SK-N-SH treated with all-trans-retinoic acid at 6 μM for 48 hours (cell line): ENCODE results near the gene AGAP1.

Source experiments
- ARNTL ChIP-seq: fragments of 450-650 bp; formaldehyde crosslinking; IDR thresholded peaks from 2 replicates; pipeline ENCODE4 v1.5.0; 2020; ENCODE audit warnings: low read depth, mild to moderate bottlenecking, moderate library complexity, borderline replicate concordance
- CSDC2 ChIP-seq: fragments of 250-450 bp; sonication (Bioruptor Pico); IDR thresholded peaks from 2 replicates; pipeline ENCODE4 v1.5.0; 2020; ENCODE audit warnings: mild to moderate bottlenecking, moderate library complexity
- ESRRG ChIP-seq: fragments of 250-450 bp; sonication (Bioruptor Pico); IDR thresholded peaks from 2 replicates; pipeline ENCODE4 v1.6.1; 2021; ENCODE audit warnings: mild to moderate bottlenecking
- ISL1 ChIP-seq: fragments of 250-450 bp; sonication (Bioruptor Pico); IDR thresholded peaks from 2 replicates; pipeline ENCODE4 v2.1.2; 2022; ENCODE audit warnings: mild to moderate bottlenecking, moderate library complexity
- OSR1 ChIP-seq: fragments of 250-450 bp; sonication (Bioruptor Pico); IDR thresholded peaks from 2 replicates; pipeline ENCODE4 v1.8.0; 2022; ENCODE audit warnings: moderate library complexity, mild to moderate bottlenecking, inconsistent platforms
- SNAI2 ChIP-seq: fragments of 250-450 bp; sonication (Bioruptor Pico); IDR thresholded peaks from 2 replicates; pipeline ENCODE4 v1.5.0; 2020; ENCODE audit warnings: mild to moderate bottlenecking, moderate library complexity
- ZC3H10 ChIP-seq: fragments of 250-450 bp; sonication (Bioruptor Pico); IDR thresholded peaks from 2 replicates; pipeline ENCODE4 v1.5.1; 2021; ENCODE audit warnings: mild to moderate bottlenecking, moderate library complexity
- ZFP3 ChIP-seq: fragments of 250-450 bp; sonication (Bioruptor Pico); IDR thresholded peaks from 2 replicates; pipeline ENCODE4 v1.5.0; 2020; ENCODE audit warnings: mild to moderate bottlenecking, moderate library complexity
- ZNF565 ChIP-seq: fragments of 450-650 bp; formaldehyde crosslinking; conservative IDR thresholded peaks from 2 replicates; pipeline ENCODE4 v1.5.0; 2020; ENCODE audit warnings: low read depth, mild to moderate bottlenecking, moderate library complexity
- ZNF70 ChIP-seq: fragments of 450-650 bp; formaldehyde crosslinking; IDR thresholded peaks from 2 replicates; pipeline ENCODE4 v1.5.0; 2020; ENCODE audit warnings: mild to moderate bottlenecking, moderate library complexity
- TF ChIP-seq, protein P1 (sequence below): fragments of 250-450 bp; sonication (Bioruptor Pico); IDR thresholded peaks from 2 replicates; pipeline ENCODE4 v1.5.1; 2020; ENCODE audit warnings: low read depth, mild to moderate bottlenecking, moderate library complexity
- TF ChIP-seq, protein P2 (sequence below): fragments of 250-450 bp; sonication (Bioruptor Pico); IDR thresholded peaks from 2 replicates; pipeline ENCODE4 v1.8.0; 2020; ENCODE audit warnings: mild to moderate bottlenecking, moderate library complexity, borderline replicate concordance
- TF ChIP-seq, protein P3 (sequence below): fragments of 250-450 bp; sonication (Bioruptor Pico); IDR thresholded peaks from 2 replicates; pipeline ENCODE4 v1.8.0; 2021; ENCODE audit warnings: low read depth, mild to moderate bottlenecking, moderate library complexity, borderline replicate concordance

DNA sequence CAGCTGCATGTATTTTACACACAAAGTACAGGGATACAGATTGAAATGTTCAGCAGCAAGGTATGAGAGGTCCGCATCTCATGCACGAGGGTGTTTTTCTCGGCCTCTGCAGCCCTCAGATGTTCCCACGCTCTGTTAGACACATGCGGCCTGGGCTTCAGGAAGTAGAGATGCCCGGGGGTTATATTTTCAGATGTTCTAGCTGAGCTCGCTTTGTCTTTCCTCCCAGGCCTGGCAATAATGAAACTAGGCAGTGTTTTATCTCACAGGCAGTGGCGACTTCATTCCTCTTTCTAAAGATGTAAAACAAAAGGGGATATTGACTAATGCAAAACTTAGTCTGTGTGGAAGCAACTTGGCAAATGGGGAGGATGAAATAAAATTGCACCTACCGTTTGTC, 483.6 kb downstream of the AGAP1 start:
- TF ChIP-seq ZFP3 (no peak), SNAI2 (CRISPR knock-in tag) (no peak), ZNF565 (CRISPR knock-in tag) (no peak), ESRRG (CRISPR knock-in tag) (no peak), ISL1 (no peak), CSDC2 (CRISPR knock-in tag) (no peak), OSR1 (CRISPR knock-in tag) (no peak), ZNF70 (no peak), ZC3H10 (CRISPR knock-in tag) (no peak), ARNTL (CRISPR knock-in tag) (no peak)
- TF ChIP-seq, protein P1, sequence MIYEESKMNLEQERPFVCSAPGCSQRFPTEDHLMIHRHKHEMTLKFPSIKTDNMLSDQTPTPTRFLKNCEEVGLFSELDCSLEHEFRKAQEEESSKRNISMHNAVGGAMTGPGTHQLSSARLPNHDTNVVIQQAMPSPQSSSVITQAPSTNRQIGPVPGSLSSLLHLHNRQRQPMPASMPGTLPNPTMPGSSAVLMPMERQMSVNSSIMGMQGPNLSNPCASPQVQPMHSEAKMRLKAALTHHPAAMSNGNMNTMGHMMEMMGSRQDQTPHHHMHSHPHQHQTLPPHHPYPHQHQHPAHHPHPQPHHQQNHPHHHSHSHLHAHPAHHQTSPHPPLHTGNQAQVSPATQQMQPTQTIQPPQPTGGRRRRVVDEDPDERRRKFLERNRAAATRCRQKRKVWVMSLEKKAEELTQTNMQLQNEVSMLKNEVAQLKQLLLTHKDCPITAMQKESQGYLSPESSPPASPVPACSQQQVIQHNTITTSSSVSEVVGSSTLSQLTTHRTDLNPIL (CRISPR knock-in tag) = no peak
- TF ChIP-seq, protein P2, sequence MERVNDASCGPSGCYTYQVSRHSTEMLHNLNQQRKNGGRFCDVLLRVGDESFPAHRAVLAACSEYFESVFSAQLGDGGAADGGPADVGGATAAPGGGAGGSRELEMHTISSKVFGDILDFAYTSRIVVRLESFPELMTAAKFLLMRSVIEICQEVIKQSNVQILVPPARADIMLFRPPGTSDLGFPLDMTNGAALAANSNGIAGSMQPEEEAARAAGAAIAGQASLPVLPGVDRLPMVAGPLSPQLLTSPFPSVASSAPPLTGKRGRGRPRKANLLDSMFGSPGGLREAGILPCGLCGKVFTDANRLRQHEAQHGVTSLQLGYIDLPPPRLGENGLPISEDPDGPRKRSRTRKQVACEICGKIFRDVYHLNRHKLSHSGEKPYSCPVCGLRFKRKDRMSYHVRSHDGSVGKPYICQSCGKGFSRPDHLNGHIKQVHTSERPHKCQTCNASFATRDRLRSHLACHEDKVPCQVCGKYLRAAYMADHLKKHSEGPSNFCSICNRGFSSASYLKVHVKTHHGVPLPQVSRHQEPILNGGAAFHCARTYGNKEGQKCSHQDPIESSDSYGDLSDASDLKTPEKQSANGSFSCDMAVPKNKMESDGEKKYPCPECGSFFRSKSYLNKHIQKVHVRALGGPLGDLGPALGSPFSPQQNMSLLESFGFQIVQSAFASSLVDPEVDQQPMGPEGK (CRISPR knock-in tag) = no peak
- TF ChIP-seq, protein P3, sequence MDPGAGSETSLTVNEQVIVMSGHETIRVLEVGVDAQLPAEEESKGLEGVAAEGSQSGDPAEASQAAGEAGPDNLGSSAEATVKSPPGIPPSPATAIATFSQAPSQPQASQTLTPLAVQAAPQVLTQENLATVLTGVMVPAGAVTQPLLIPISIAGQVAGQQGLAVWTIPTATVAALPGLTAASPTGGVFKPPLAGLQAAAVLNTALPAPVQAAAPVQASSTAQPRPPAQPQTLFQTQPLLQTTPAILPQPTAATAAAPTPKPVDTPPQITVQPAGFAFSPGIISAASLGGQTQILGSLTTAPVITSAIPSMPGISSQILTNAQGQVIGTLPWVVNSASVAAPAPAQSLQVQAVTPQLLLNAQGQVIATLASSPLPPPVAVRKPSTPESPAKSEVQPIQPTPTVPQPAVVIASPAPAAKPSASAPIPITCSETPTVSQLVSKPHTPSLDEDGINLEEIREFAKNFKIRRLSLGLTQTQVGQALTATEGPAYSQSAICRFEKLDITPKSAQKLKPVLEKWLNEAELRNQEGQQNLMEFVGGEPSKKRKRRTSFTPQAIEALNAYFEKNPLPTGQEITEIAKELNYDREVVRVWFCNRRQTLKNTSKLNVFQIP (CRISPR knock-in tag) = no peak
